HG03175 (cell line): ENCODE measurements around the gene YIPF1.
"Not testable (repeated sequence)": the region's sequence is repeated elsewhere in the genome, so short reads cannot be mapped to it uniquely, and the experiment has no call there.

Experiments
- ATAC-seq: cut with Tn5 transposase; IDR thresholded peaks from one replicate; pipeline ENCODE4 v1.9.1; 2021; ENCODE audit warnings: mild to moderate bottlenecking, moderate library complexity; ENCODE audit not compliant: unreplicated experiment

The YIPF1 gene

GRCh38 chr1:53895421-53895820 lies 5.8 kb upstream of the YIPF1 start:
- no peak for ATAC-seq

GRCh38 chr1:53894644-53895043 lies 5.0 kb upstream of the YIPF1 start:
- ATAC-seq, result no peak

- no peak for ATAC-seq
These were observed 4.5 kb upstream of the YIPF1 start, which contains the start of gene DIO1 for GRCh38 chr1:53893999-53894636. DIO1 (plus strand) TSS chr1:53894187; CDS start chr1:53894211, 24 bp downstream.

GRCh38 chr1:53892911-53893310 lies 3.3 kb upstream of the YIPF1 start:
- no peak for ATAC-seq

- ATAC-seq, result no peak
These were observed 2.1 kb upstream of the YIPF1 start for GRCh38 chr1:53891678-53892077.

GRCh38 chr1:53891018-53891417 lies 1.4 kb upstream of the YIPF1 start:
- no peak for ATAC-seq

GRCh38 chr1:53890522-53890941 lies 935 bp upstream of the YIPF1 start:
- no peak for ATAC-seq

GRCh38 chr1:53888681-53889080 lies 916 bp downstream of the YIPF1 start:
- no peak for ATAC-seq

- not testable (repeated sequence) for ATAC-seq
These were observed 6.0 kb downstream of the YIPF1 start for GRCh38 chr1:53883600-53883999.

- not testable (repeated sequence) for ATAC-seq
These were observed 7.7 kb downstream of the YIPF1 start for GRCh38 chr1:53881853-53882252.

GRCh38 chr1:53878492-53879105 lies 11.0 kb downstream of the YIPF1 start:
- ATAC-seq, result no peak

GRCh38 chr1:53875150-53875549 lies 14.4 kb downstream of the YIPF1 start:
- ATAC-seq, result not testable (repeated sequence)

GRCh38 chr1:53871773-53872484 lies 17.7 kb downstream of the YIPF1 start:
- ATAC-seq, result no peak

- no peak for ATAC-seq
These were observed 18.4 kb downstream of the YIPF1 start for GRCh38 chr1:53871221-53871620.

GRCh38 chr1:53869454-53870117 lies 20.0 kb downstream of the YIPF1 start:
- no peak for ATAC-seq

GRCh38 chr1:53868565-53868964 lies 21.0 kb downstream of the YIPF1 start:
- ATAC-seq, result no peak

- ATAC-seq, result no peak
These were observed 27.1 kb downstream of the YIPF1 start for GRCh38 chr1:53862507-53862906.

GRCh38 chr1:53860967-53861411 lies 28.6 kb downstream of the YIPF1 start:
- ATAC-seq, result no peak

- no peak for ATAC-seq
These were observed 37.9 kb downstream of the YIPF1 start for GRCh38 chr1:53851571-53852285.

- no peak for ATAC-seq
These were observed 39.4 kb downstream of the YIPF1 start for GRCh38 chr1:53850082-53850673.
